OCI-LY3 (cell line): ENCODE data around the gene IFT122.

ENCODE experiments used
- CTCF ChIP-seq: fragments of 200-600, 300-600 bp; sonication (generic); IDR thresholded peaks from 2 replicates; pipeline ENCODE4 v1.5.1; 2014; ENCODE audit warnings: antibody characterized with exemption, low read length, low read depth
- EZH2phosphoT487 ChIP-seq: fragments of 200-600 bp; shearing (Covaris generic); IDR thresholded peaks from 2 replicates; pipeline ENCODE4 v1.6.1; 2018; ENCODE audit warnings: antibody characterized with exemption, mixed run types, low read depth

- no peak for TF ChIP-seq CTCF
- no peak for TF ChIP-seq EZH2phosphoT487
Measured at GRCh38 chr3:129521611-129522010, 81.6 kb downstream of the IFT122 start.
